NCI-H82 (cell line): ENCODE measurements around the gene CPTP.
"Not testable (repeated sequence)": the region's sequence is repeated elsewhere in the genome, so short reads cannot be mapped to it uniquely, and the experiment has no call there.

Source experiments
- DNase-seq: peaks from one replicate; lab custom pipeline; 2025; lab: John Stamatoyannopoulos, UW

The CPTP gene

GRCh38 chr1:1306661-1307260 lies 17.8 kb upstream of the CPTP start:
- DNase-seq, result no peak

GRCh38 chr1:1307261-1307922 lies 17.2 kb upstream of the CPTP start:
- DNase-seq, result peak; percentile 53

GRCh38 chr1:1307923-1308755 lies 16.5 kb upstream of the CPTP start, which contains the start of the genes ACAP3 and PUSL1:
Gene ACAP3 (minus strand): TSS chr1:1307930. CDS start chr1:1307815, 115 bp downstream.
Gene PUSL1 (plus strand): TSS chr1:1308597. CDS start chr1:1308644, 47 bp downstream.
- peak; percentile 96 for DNase-seq

- DNase-seq, result no peak
Measured at GRCh38 chr1:1308756-1309250, 15.8 kb upstream of the CPTP start.

GRCh38 chr1:1309251-1310108 lies 15.1 kb upstream of the CPTP start:
- DNase-seq, result peak; percentile 69

GRCh38 chr1:1310109-1310385 lies 14.6 kb upstream of the CPTP start:
- DNase-seq, result no peak

- DNase-seq, result no peak
Measured at GRCh38 chr1:1310476-1311053, 14.0 kb upstream of the CPTP start.

- no peak for DNase-seq
Measured at GRCh38 chr1:1311107-1312104, 13.2 kb upstream of the CPTP start.

GRCh38 chr1:1312450-1313314 lies 11.9 kb upstream of the CPTP start:
- DNase-seq, result no peak

- DNase-seq, result no peak
Measured at GRCh38 chr1:1313500-1314236, 10.9 kb upstream of the CPTP start.

- no peak for DNase-seq
Measured at GRCh38 chr1:1314237-1314586, 10.4 kb upstream of the CPTP start.

- no peak for DNase-seq
Measured at GRCh38 chr1:1314678-1315335, 9.8 kb upstream of the CPTP start.

- peak; percentile 55 for DNase-seq
Measured at GRCh38 chr1:1315435-1315954, 9.1 kb upstream of the CPTP start.

- not testable (repeated sequence) for DNase-seq
Measured at GRCh38 chr1:1316199-1316598, 8.4 kb upstream of the CPTP start.

GRCh38 chr1:1317420-1317819 lies 7.2 kb upstream of the CPTP start:
- no peak for DNase-seq

- DNase-seq, result no peak
Measured at GRCh38 chr1:1318131-1318652, 6.4 kb upstream of the CPTP start.

- DNase-seq, result no peak
Measured at GRCh38 chr1:1318777-1319645, 5.6 kb upstream of the CPTP start.
